ENCODE measurements around the gene PUSL1.

GRCh38 chr1:1274299-1274930 lies 34.0 kb upstream of the PUSL1 start:
- TF ChIP-seq EZH2phosphoT487 (IDR thresholded peaks at IDR 0.05; ENCODE audit: insufficient read depth, low read depth) (no peak), EZH2 (IDR thresholded peaks at IDR 0.05; ENCODE audit: insufficient read depth, poor library complexity, severe bottlenecking) (no peak)
